Activated naive CD4-positive, alpha-beta T cell treated with anti-CD3 and anti-CD28 coated beads, Interleukin-2, amount 50 U/mL, for 24 hours (primary cell): Measurements from ENCODE around the gene PLS3.
"Not testable (repeated sequence)": the region's sequence is repeated elsewhere in the genome, so short reads cannot be mapped to it uniquely, and the experiment has no call there.

ENCODE experiments used
- H3K27ac Mint-ChIP-seq: one replicate; pipeline ENCODE4 v1.8.0; 2021; ENCODE audit warnings: mild to moderate bottlenecking, mixed read lengths
- H3K27me3 Mint-ChIP-seq: one replicate; pipeline ENCODE4 v1.8.0; 2021; ENCODE audit warnings: mixed read lengths
- H3K36me3 Mint-ChIP-seq: one replicate; pipeline ENCODE4 v1.8.0; 2021; ENCODE audit warnings: mixed read lengths
- H3K4me1 Mint-ChIP-seq: one replicate; pipeline ENCODE4 v1.8.0; 2021; ENCODE audit warnings: mixed read lengths
- H3K4me3 Mint-ChIP-seq: one replicate; pipeline ENCODE4 v1.8.0; 2021; ENCODE audit warnings: mild to moderate bottlenecking, mixed read lengths
- H3K9me3 Mint-ChIP-seq: one replicate; pipeline ENCODE4 v1.8.0; 2021; ENCODE audit warnings: mixed read lengths

The PLS3 gene

GRCh38 chrX:115560978-115561604 is at the start of gene PLS3:
TSS of gene PLS3 (plus strand) at chrX:115561174. CDS start at chrX:115610251, 49,077 bp downstream.
- Mint-ChIP-seq H3K4me1 (no peaks in the 10 kb centered on the region), H3K27me3 (peaks cover 5% of the 10 kb centered on the region), H3K9me3 (no peaks in the 10 kb centered on the region), H3K4me3 (peak within 1 kb of the TSS; percentile 49), H3K36me3 (no peaks in the 10 kb centered on the region), H3K27ac (no peak within 1 kb of the TSS)

- Mint-ChIP-seq H3K4me3 (no peak overlapping the region), H3K9me3 (no peaks in the 10 kb centered on the region), H3K27ac (no peak overlapping the region), H3K36me3 (no peaks in the 10 kb centered on the region), H3K27me3 (no peaks in the 10 kb centered on the region), H3K4me1 (no peaks in the 10 kb centered on the region)
Observed at GRCh38 chrX:115518113-115518512, 42.9 kb upstream of the PLS3 start.

- no peaks in the 10 kb centered on the region for H3K36me3 Mint-ChIP-seq
- no peaks in the 10 kb centered on the region for H3K4me1 Mint-ChIP-seq
Observed at GRCh38 chrX:115521741-115522140, 39.2 kb upstream of the PLS3 start.

GRCh38 chrX:115522952-115523351 is 38.0 kb upstream of the PLS3 start:
- Mint-ChIP-seq H3K27ac (no peak overlapping the region), H3K4me1 (no peaks in the 10 kb centered on the region), H3K36me3 (no peaks in the 10 kb centered on the region), H3K4me3 (no peak overlapping the region), H3K27me3 (no peaks in the 10 kb centered on the region), H3K9me3 (no peaks in the 10 kb centered on the region)

More at GRCh38 chrX:115521741-115522140, 39.2 kb upstream of the PLS3 start:
- no peak overlapping the region for H3K4me3 Mint-ChIP-seq
- H3K27ac Mint-ChIP-seq = no peak overlapping the region
- no peaks in the 10 kb centered on the region for H3K27me3 Mint-ChIP-seq
- no peaks in the 10 kb centered on the region for H3K9me3 Mint-ChIP-seq

GRCh38 chrX:115525486-115525885 is 35.5 kb upstream of the PLS3 start:
- no peaks in the 10 kb centered on the region for H3K9me3 Mint-ChIP-seq
- no peak overlapping the region for H3K27ac Mint-ChIP-seq
- H3K4me3 Mint-ChIP-seq = no peak overlapping the region
- no peaks in the 10 kb centered on the region for H3K4me1 Mint-ChIP-seq
- no peaks in the 10 kb centered on the region for H3K36me3 Mint-ChIP-seq
- no peaks in the 10 kb centered on the region for H3K27me3 Mint-ChIP-seq

GRCh38 chrX:115531818-115532403 is 29.1 kb upstream of the PLS3 start:
- Mint-ChIP-seq H3K4me1 (no peaks in the 10 kb centered on the region), H3K4me3 (no peak overlapping the region), H3K9me3 (no peaks in the 10 kb centered on the region), H3K36me3 (no peaks in the 10 kb centered on the region), H3K27ac (no peak overlapping the region), H3K27me3 (peaks cover 2% of the 10 kb centered on the region)

GRCh38 chrX:115533485-115533884 is 27.5 kb upstream of the PLS3 start:
- no peaks in the 10 kb centered on the region for H3K4me1 Mint-ChIP-seq
- H3K36me3 Mint-ChIP-seq = no peaks in the 10 kb centered on the region
- no peak overlapping the region for H3K4me3 Mint-ChIP-seq
- H3K27me3 Mint-ChIP-seq = peaks cover 2% of the 10 kb centered on the region
- no peak overlapping the region for H3K27ac Mint-ChIP-seq
- H3K9me3 Mint-ChIP-seq = no peaks in the 10 kb centered on the region

- no peaks in the 10 kb centered on the region for H3K4me1 Mint-ChIP-seq
- H3K27me3 Mint-ChIP-seq = peaks cover 2% of the 10 kb centered on the region
- no peak overlapping the region for H3K4me3 Mint-ChIP-seq
- no peak overlapping the region for H3K27ac Mint-ChIP-seq
- H3K36me3 Mint-ChIP-seq = no peaks in the 10 kb centered on the region
- H3K9me3 Mint-ChIP-seq = no peaks in the 10 kb centered on the region
Observed at GRCh38 chrX:115534383-115534782, 26.6 kb upstream of the PLS3 start.

GRCh38 chrX:115535421-115535820 is 25.6 kb upstream of the PLS3 start:
- Mint-ChIP-seq H3K4me1 (no peaks in the 10 kb centered on the region), H3K27me3 (peaks cover 2% of the 10 kb centered on the region), H3K36me3 (no peaks in the 10 kb centered on the region), H3K9me3 (no peaks in the 10 kb centered on the region), H3K4me3 (no peak overlapping the region), H3K27ac (no peak overlapping the region)

- Mint-ChIP-seq H3K4me1 (no peaks in the 10 kb centered on the region), H3K36me3 (no peaks in the 10 kb centered on the region), H3K4me3 (no peak overlapping the region), H3K27me3 (peaks cover 2% of the 10 kb centered on the region), H3K27ac (no peak overlapping the region), H3K9me3 (no peaks in the 10 kb centered on the region)
Observed at GRCh38 chrX:115535844-115536243, 25.1 kb upstream of the PLS3 start.

GRCh38 chrX:115539841-115540240 is 21.1 kb upstream of the PLS3 start:
- no peaks in the 10 kb centered on the region for H3K9me3 Mint-ChIP-seq
- H3K27ac Mint-ChIP-seq = no peak overlapping the region
- H3K36me3 Mint-ChIP-seq = no peaks in the 10 kb centered on the region
- H3K4me3 Mint-ChIP-seq = no peak overlapping the region
- no peaks in the 10 kb centered on the region for H3K27me3 Mint-ChIP-seq
- no peaks in the 10 kb centered on the region for H3K4me1 Mint-ChIP-seq

- H3K4me3 Mint-ChIP-seq, H3K4me1 Mint-ChIP-seq, H3K36me3 Mint-ChIP-seq, H3K27ac Mint-ChIP-seq, H3K27me3 Mint-ChIP-seq, H3K9me3 Mint-ChIP-seq: not testable (repeated sequence)
Observed at GRCh38 chrX:115541045-115541444, 19.9 kb upstream of the PLS3 start.

- no peak overlapping the region for H3K27ac Mint-ChIP-seq
- H3K27me3 Mint-ChIP-seq = no peaks in the 10 kb centered on the region
- no peak overlapping the region for H3K4me3 Mint-ChIP-seq
- H3K9me3 Mint-ChIP-seq = no peaks in the 10 kb centered on the region
- no peaks in the 10 kb centered on the region for H3K36me3 Mint-ChIP-seq
- H3K4me1 Mint-ChIP-seq = no peaks in the 10 kb centered on the region
Observed at GRCh38 chrX:115547448-115547847, 13.5 kb upstream of the PLS3 start.

GRCh38 chrX:115549008-115549407 is 12.0 kb upstream of the PLS3 start:
- Mint-ChIP-seq H3K9me3 (no peaks in the 10 kb centered on the region), H3K36me3 (no peaks in the 10 kb centered on the region), H3K27me3 (no peaks in the 10 kb centered on the region), H3K27ac (no peak overlapping the region), H3K4me3 (no peak overlapping the region), H3K4me1 (no peaks in the 10 kb centered on the region)

GRCh38 chrX:115553171-115553570 is 7.8 kb upstream of the PLS3 start:
- H3K36me3 Mint-ChIP-seq = no peaks in the 10 kb centered on the region
- H3K27me3 Mint-ChIP-seq = peaks cover 4% of the 10 kb centered on the region
- no peak overlapping the region for H3K4me3 Mint-ChIP-seq
- H3K4me1 Mint-ChIP-seq = no peaks in the 10 kb centered on the region
- H3K9me3 Mint-ChIP-seq = no peaks in the 10 kb centered on the region
- H3K27ac Mint-ChIP-seq = no peak overlapping the region

GRCh38 chrX:115559672-115560071 is 1.3 kb upstream of the PLS3 start:
- no peaks in the 10 kb centered on the region for H3K36me3 Mint-ChIP-seq
- no peak overlapping the region for H3K4me3 Mint-ChIP-seq
- H3K27ac Mint-ChIP-seq = no peak overlapping the region
- no peaks in the 10 kb centered on the region for H3K4me1 Mint-ChIP-seq
- no peaks in the 10 kb centered on the region for H3K9me3 Mint-ChIP-seq
- peaks cover 5% of the 10 kb centered on the region for H3K27me3 Mint-ChIP-seq
